ENCODE results near the gene KCNIP4.
A peak's percentile ranks its signal among the peaks of the same experiment; 100 is the strongest.
"Not testable (repeated sequence)": the region's sequence is repeated elsewhere in the genome, so short reads cannot be mapped to it uniquely, and the experiment has no call there.

The KCNIP4 gene

DNA sequence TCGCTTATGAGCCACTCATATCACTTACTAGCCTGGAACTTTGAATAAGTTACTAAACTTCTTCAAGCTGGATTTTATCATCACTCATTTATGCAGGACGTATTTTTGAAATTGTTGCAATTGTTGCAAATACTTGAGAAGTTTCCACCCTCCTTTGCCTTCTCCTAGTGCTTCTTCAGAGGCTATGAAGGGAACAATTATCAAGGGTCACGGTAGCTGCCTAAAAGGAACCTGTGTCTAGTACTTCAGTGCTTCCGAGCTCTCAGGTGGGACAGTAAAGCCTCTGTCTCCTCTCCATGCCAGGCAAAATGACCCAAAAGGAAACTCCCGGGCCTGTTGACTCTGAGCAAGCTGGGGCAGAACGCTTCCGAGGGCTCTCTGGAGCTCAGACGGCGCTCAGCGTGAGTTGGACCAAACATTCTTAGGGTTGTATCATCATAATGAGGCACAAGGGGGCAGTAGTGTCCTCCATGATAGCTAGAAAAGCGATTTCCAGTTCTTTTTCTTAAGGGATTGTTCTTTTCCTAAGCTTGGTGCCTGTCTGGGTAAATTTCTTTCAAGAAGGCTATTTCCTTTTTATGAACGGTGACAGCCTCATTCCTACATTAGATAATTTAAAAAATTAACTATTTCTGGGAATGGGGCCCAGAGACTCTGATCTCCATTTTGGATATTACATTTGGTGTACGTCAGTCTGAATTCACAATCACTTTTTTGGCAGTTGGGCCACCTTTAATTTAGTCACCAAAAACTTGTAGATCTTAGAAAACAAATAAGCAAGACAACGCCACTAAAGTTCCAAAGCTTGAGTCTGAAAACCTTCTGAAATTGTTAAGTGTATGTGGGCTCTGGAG is 1175.2 kb downstream of the KCNIP4 start:
- no peak for DNase-seq (ENCODE audit: low read depth, low spot score)

DNA sequence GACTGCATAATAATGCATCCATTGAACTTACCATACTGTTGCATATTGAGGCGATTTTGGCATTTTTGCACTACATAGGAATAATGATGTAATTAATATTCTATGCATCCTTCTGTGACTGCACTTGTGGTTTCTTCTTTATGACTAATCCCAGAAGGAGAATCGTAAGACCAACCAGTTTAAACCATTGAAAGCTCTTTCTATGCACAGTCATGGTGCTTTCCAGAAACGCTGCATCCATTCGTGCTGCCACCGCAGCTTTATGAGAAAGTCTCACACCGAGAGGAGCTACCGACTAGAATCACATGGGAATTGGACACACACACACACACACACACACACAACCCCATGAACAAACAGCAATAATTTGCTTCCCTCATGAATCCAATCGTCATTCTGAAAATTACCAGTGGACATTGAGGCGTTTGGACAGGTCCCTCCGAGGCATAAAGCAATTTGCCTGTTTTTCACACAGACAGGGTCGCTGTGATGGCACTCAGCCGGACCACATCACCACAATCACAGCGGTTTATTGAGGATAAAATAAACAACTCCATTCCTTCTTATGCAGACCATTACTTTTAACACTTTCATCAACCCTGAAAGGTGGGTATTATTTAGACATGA is 1184.1 kb downstream of the KCNIP4 start:
- no peak for DNase-seq (ENCODE audit: low read depth, low spot score)

DNA sequence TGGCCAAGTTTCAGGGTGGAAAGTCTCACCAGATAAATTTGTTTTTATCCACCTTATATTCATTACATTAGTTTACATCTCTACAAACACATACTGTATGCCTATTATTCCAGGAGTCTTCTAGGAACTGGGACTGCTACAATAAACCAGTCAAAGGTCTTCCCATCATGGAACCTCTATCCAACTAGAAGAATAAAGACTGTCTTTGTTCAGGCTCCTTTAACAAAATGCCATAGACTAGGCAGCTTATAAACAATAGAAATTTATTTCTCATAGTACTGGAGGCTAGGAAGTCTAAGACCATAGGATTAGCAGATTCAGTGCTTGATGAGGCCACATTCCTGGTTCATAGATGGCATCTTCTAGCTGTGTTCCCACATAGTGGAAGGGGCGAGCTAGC is 1186.7 kb downstream of the KCNIP4 start:
- no peak for DNase-seq (ENCODE audit: low read depth, low spot score)

DNA sequence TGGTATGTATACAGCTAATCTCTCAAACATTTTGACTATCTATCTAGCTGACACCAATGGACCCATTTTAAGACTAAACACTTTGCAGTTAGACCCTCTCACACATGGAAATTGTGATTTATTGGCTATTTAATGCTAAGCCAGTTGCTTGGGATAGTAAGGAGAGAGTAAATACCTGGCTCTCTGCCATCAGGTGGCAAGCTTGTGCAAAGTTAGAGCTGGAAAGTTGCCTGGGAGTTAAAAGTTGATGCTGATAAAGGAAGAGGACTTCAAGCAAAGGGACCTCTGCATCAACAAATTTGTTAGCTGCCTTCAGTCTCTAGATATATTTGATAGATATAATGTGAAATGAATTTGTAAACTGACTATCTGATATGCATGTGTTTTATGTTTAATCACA is 1187.2 kb downstream of the KCNIP4 start:
- no peak for DNase-seq (ENCODE audit: low read depth, low spot score)

DNA sequence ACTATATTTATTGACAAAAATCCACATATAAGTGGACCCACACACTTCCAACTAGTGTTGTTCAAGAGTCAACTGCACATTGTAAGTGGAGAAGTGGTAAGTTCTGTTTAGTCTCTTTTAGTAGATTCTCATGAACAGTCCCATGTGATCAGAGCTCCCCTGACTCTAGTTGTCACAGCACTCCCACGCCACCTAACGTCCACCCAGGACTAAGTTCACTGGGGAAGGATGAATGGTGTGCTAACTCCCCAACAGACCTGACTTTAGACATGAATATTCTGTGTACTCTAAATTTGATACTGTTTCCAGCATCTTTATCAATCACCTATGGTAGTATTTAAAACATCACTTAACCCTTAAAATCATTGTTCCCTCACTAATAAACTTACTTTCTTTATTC is 1188.5 kb downstream of the KCNIP4 start:
- no peak for DNase-seq (ENCODE audit: low read depth, low spot score)

DNA sequence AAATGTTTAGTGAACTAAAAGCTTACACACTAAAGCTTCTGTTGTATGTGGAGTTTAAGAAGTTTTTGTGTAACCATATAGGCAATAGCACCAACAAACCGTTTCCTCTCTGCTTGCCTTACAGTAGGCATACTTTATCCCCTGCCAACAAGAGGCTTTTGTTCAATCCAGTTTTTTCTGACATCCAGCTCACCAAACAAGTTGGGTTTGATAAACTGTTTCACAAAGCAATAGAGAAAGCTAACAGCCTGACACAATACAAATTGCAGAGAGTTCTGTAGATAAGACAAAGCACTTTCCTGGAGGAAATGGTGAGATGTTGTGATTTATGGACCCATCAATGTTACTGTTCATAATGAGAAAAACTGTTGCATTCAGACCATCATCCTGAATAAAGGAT is 1194.5 kb downstream of the KCNIP4 start:
- no peak for DNase-seq (ENCODE audit: low read depth, low spot score)

DNA sequence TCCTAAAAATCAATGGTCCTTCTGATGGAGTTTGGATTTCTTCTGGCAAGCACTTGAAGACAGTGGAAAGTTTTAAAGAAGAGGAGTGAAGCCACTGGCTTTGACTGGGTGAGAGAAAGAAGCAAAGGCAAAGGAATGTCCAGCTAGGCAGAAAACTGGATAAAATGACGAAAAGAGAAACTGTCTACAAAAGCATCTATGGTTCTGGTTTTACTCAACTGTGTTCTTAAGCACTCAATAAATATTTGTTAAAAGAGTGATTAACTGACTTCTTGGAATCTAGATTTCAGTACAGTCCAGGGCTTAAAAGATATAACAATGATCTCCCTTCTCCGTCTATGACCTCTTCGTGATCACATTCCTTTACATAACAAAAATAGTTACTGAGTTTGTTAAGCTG is 1195.9 kb downstream of the KCNIP4 start:
- no peak for DNase-seq (ENCODE audit: low read depth, low spot score)

DNA sequence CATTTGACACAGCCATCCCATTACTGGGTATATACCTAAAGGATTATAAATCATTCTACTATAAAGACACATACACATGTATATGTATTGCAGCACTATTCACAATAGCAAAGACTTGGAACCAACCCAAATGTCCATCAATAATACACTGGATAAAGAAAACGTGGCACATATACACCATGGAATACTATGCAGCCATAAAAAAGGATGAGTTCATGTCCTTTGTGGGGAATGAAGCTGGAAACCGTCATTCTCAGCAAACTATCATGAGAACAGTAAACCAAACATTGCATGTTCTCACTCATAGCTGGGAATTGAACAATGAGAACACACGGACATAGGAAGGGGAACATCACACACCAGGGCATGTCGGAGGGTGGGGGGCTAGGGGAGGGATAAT is 1202.6 kb downstream of the KCNIP4 start:
- DNase-seq (ENCODE audit: low read depth, low spot score) = not testable (repeated sequence)

DNA sequence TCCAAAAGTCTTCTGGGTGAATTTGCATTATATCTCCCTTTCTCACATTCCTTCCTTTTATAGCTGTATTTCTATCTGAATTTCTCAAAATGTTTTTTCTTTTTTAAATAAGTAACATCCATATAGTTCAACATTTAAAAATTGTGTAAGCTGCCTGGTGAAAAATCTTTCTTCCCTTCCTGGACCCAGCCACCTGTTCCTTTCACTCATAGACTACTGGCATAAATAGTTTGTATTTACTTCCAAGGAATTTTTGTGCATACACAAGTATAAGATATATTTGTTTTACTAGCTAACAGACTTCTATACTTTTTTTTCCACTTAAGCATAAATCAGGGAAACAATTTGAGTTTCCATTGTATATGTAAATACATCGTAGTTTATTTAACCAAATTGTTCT is 1212.6 kb downstream of the KCNIP4 start:
- DNase-seq (ENCODE audit: low read depth, low spot score) = no peak

DNA sequence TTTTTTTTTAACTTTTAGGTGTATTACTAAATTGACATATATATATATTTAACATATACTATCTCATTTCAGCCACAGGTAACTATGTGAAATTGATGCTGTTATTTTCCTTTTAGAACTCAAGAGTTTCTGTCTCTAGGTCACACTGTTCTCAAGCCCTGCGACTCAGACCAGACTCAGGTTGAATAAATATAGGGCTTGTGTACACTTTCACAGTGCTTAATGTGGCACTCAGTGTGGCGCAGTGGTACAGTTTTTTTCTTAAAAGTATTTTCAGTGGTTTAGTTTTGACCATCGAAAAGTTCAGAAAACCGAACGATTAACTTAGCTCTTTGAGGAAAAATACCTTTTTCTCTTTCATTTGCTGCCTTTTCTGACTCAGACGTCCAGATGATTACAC is 1223.7 kb downstream of the KCNIP4 start:
- no peak for DNase-seq (ENCODE audit: low read depth, low spot score)

DNA sequence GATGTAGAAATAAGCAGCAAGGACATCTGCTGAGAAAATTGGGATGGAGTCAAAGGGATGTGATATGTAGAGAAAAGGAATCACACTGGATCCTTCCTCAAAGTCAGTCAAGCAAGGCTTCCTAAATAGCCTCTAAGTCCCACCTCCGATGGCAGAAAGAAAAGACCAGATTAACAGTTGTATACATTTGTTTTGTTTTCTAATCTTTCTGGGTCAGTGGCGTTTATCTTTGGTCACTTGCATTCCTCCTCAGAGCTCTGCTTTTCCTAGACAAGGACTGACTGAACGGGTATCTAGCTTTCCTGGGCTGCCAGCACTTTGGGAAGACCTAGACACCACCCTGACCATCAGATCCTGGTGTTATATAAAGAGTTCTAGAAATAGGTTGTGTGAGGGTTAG is 1225.1 kb downstream of the KCNIP4 start:
- DNase-seq (ENCODE audit: low read depth, low spot score) = no peak

DNA sequence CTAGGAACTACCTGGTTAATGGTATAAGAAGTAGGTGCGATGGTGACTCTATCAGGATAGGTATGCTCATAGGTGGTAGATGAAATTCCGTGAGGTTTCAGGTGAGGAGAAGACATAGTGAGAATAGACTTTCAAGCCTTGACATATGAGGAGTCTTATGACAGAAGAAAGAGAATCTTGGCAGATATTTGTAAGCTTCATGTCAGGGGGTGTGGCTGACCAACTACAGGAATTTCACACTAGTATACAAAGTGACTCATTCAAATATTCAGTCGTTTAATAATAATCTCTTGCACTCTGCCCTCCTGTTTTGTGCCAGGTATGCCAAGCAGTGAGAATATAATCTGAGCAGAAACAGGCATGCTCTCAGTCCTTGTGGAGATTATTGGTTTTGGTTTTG is 1225.6 kb downstream of the KCNIP4 start:
- no peak for DNase-seq (ENCODE audit: low read depth, low spot score)

DNA sequence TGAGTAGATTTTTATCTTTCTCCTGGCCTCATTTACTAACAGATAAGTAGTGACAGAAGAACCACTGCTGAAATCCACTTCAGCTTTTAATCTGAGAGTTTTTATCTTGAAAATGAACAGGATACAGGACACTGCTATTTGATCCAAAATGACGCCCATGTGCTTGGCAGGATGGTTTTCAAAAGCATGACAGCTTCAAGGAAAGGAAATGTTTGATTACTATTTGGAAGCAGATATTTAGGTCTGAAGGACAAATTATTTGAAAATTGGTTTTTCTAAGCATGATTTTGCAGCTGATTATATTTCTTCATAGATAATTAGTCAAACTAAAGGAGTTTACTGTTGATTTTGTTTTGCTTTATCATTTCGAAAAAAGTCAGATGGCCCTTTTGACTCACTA is 1237.2 kb downstream of the KCNIP4 start:
- DNase-seq (ENCODE audit: low read depth, low spot score) = no peak

DNA sequence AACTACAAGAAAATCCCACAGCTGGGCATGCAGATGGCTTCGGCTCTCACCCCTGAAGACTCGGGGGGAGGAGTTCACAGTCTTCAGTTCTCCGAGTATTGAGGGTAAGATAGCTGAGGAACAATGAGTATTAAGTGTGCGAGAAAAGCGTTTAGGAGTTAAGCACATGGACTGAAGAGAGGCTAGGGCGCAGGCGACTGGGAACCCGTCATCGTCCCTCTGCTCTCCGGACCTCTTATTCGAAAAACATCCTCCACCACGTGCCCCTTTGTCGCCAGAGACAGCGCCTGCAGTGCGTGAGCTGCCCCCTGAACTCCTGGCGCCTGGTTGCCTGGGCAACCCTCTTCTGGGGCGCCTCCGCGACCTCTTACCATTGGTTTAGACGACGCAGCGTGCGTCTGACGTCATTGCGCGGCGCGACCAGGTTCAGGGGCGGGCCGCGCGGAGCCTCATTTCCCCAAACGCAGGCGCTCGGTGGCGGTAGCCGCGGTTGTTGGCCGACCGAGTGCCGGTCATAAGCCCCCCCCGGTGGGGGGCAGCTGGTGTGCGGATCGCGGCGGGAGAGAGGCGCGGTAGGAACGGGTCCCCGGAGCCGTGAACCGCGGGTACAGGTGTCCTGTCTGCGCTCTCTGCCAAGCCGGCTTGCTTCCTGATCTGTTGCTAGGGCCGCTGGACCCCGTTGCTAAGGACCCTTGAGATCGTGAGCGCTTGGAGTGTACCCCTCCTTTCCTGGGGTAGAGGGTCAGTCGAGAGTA is 1248.4 kb downstream of the KCNIP4 start, which contains the start of gene PACRGL:
Gene PACRGL, plus strand, starts transcription at position 452 of the 755 bp plus-strand sequence. CDS start 4,024 bp downstream, outside the sequence.
- peak; percentile 86 for DNase-seq (ENCODE audit: low read depth, low spot score)

DNA sequence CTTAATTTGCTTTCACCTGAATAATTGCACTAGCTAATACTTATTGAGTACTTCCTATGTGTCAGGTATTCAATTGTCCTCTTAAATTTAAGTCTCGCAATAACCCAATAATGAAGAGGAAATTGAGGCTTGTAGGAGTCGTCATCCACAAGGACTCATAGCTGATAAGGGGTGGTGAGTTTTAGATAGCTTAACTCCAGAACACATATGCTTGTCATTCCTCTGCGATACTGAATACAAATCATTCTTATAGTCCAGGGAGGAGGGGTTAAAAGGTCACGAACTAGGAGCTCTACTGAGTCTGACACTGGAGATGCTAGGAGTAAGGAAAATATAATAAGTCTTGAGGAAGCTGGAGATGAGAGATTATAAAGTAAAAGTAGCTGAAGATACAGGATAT is 1249.8 kb downstream of the KCNIP4 start:
- DNase-seq (ENCODE audit: low read depth, low spot score) = no peak

DNA sequence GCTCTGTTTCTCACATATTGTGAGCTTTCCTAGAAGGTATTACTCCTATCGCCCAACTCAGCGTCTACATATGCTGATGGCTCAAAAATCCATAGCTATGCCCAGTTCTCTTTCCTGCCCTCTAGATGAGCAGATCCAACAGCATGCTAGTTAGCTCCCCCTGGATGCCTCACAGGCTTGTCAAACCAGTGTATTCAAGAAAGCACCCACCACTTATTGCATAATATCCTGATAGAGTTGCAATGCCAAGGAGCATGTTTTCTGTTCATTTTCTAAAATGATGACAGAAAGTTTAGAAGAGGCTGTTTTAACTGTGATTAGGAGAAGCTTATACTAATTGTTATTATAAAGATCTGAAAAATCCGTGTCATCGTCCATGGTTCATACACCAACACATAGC is 1250.2 kb downstream of the KCNIP4 start:
- DNase-seq (ENCODE audit: low read depth, low spot score) = no peak

DNA sequence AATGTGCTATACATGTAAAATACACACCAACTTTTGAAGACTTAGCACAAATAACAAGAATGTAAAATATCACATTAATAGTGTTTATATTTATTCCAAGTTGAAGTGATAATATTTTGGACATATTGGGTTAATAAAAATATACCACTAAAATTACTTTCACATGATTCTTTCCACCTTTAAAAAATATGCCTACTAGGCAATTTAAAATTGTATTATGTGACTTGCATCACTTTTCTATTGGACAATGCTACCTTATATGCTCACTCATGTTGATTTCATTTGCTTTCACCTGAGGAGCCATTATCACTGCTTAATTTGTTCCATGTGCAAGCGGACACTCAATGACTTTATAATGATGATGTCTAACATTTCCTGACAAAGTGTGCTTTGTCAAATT is 1251.8 kb downstream of the KCNIP4 start:
- no peak for DNase-seq (ENCODE audit: low read depth, low spot score)

DNA sequence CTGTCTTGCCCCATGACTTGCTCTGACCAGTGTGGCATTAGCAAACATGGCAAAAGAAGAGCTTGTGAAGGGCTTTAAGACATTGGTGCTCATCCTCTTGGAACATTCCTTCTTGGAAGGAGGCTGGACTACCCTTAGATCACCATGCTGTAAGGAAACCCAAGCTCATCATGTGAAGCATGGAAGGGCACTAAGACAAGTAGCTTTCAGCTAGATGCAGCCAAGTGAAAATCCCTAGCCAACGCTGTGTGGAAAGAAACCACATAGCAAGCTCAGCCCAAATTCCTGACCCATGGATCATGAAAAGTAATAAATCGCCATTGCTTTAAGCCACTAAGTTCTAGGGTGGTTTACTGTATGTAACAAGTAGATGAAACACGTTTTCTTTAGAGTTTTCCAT is 1260.7 kb downstream of the KCNIP4 start:
- DNase-seq (ENCODE audit: low read depth, low spot score) = no peak

DNA sequence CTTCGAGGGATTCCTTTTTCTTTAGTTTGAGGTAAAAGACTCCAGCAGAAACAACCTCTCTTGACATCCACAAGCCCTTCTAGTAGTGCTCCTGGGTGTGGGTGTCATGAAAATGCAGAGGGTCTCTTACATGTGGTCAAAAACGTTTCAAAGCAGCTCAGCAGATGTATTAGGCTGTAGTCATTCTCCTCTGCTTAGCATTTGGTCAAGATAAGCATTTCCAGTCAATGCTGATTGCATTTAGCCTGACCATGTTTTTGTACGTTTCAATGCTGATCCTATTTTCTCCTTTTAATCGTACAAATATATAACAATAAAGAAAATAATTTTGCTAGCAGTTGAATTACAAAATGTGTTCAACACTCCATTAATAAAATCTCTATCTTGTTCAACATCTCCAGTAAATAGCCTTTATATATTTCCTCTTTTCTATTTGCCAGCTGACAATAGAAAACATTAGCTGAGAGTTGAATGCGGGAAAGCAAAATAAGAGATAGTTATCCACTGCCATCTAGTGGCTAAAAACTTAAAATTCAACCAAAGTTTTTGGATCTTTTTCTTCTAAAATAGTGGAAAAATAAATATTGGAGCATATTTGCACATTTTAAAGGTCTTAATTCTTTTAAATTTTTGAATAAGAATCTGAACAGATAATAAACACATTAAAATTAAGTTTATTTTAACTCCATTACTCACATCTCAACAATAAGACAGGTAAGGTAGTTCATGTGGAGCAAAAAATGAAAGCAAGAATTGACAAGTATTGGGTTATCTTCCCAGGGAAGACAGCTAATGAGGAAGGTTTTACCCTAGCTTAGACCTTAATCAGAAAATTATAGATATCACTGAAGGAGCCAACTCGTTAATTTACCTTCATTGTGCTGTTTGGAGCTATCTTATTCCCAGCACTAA is 1263.5 kb downstream of the KCNIP4 start:
- no peak for DNase-seq (ENCODE audit: low read depth, low spot score)

DNA sequence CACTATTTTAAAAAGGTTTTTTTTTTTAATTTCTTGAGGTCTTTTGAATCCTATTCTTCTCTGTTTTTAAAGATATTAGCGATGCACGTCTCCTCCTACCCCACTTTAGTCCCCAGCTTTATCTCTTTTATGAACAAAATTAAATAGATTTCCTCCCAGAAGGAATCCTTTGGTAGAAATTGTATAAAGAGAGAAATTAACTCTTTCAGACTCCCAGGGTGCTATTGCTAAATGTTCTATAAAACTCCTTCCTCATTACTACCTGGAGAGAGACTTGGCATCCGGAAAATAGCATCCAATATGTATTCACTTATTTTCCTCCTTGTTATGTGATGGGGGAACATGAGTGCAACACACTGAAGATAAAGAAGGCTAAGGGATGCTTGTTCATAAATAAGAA is 1264.8 kb downstream of the KCNIP4 start:
- no peak for DNase-seq (ENCODE audit: low read depth, low spot score)

DNA sequence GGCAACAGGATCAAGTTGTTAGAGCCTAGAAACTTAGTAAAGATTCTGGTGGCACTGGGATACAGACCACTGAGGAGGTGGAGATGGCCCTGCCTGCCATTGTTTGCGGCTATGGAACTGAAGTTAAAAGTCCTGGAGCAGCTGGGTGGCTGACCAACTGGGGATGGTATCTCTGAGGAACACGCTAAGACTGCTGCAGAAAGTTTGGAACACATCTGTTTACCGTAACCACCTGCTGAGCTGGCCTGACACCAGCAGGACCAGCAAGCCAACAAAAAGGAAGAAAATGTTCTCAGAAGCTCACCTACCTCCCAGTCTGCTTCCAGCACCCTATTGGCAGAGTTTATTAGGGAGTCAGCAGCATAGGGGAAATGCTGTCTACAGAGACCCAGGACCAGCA is 1265.7 kb downstream of the KCNIP4 start:
- no peak for DNase-seq (ENCODE audit: low read depth, low spot score)
